ENCODE data around the gene GAS2L3. TPM values are rescaled to one million over a fixed set of nuclear protein-coding genes. Genes with fewer than 3 reads are reported as not detected.

Gene GAS2L3
- total RNA-seq, 4 donors from 2014 or later: 0.95 to 5.5 (median 4.3) TPM

DNA sequence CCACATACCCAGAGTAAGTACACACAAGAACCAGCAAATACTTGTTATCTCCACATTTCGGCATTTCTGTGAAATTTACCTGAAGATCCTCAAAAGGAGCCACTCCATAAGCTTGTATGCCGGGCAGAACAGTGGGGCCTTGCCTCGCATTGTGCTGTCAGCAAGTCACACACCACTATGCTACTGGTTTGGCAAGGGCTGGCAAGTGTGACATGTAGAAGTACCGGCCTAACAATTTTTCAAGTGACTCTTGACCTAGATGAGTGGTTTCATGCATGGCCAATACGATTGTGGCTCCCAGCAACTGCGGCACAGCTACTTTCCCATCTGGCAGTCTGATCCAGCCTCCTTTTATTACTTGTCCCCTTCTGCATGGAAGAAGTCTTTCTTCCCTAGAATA is 69.8 kb downstream of the GAS2L3 start:
- no peak overlapping the region for H3K27ac ChIP-seq
- DNase-seq: no peak
- H3K9me3 ChIP-seq: peaks cover 0 to 5% (median 0%) of the 10 kb centered on the region in 3 donors
- no peaks in the 10 kb centered on the region for H3K4me1 ChIP-seq
- H3K4me3 ChIP-seq: no peak overlapping the region
- no peak for TF ChIP-seq POLR2A (IDR thresholded peaks at IDR 0.05)
- TF ChIP-seq, protein P1, sequence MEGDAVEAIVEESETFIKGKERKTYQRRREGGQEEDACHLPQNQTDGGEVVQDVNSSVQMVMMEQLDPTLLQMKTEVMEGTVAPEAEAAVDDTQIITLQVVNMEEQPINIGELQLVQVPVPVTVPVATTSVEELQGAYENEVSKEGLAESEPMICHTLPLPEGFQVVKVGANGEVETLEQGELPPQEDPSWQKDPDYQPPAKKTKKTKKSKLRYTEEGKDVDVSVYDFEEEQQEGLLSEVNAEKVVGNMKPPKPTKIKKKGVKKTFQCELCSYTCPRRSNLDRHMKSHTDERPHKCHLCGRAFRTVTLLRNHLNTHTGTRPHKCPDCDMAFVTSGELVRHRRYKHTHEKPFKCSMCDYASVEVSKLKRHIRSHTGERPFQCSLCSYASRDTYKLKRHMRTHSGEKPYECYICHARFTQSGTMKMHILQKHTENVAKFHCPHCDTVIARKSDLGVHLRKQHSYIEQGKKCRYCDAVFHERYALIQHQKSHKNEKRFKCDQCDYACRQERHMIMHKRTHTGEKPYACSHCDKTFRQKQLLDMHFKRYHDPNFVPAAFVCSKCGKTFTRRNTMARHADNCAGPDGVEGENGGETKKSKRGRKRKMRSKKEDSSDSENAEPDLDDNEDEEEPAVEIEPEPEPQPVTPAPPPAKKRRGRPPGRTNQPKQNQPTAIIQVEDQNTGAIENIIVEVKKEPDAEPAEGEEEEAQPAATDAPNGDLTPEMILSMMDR (IDR thresholded peaks at IDR 0.05): no peak
- 81 to 88% methylated on average over 5 to 6 of the region's 6 CpGs for WGBS, 2 donors
- H3K36me3 ChIP-seq: no peaks in the 10 kb centered on the region
- H3K27me3 ChIP-seq: no peaks in the 10 kb centered on the region
- intact Hi-C loops (cut with DNase I): no loop called here

- 73 to 92% methylated on average over 5 to 6 of the region's 8 CpGs for WGBS, 2 donors
These were observed 73.4 kb downstream of the GAS2L3 start for GRCh38 chr12:100646896-100647295.

DNA sequence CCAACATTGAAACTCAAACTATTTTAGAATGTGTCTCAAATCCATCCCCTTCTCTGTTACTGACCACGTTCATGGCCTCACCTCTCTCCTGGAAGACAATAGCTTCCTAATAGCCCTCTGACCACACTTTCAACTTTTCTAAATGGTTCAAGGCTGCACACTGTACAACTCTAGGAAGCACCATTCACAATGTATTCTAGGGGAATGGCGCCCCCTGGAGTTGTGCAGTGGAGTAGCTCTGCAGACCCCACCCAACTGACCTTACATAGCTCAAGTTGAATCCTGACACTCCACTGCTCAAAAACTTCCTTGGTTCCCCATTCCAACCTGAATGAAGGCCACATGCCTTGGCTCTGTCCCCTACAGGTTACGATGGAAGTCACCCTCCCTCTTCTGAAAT is 77.6 kb downstream of the GAS2L3 start:
- intact Hi-C loops (cut with DNase I): no loop called here
- 68 to 88% methylated on average over 2 to 3 of the region's 3 CpGs for WGBS, 2 donors
- Histone ChIP-seq H3K36me3 (no peaks in the 10 kb centered on the region), H3K4me1 (no peaks in the 10 kb centered on the region), H3K9me3 (no peaks in the 10 kb centered on the region), H3K27me3 (no peaks in the 10 kb centered on the region), H3K27ac (no peak overlapping the region), H3K4me3 (no peak overlapping the region)
- DNase-seq: no peak
- TF ChIP-seq, protein P1 (IDR thresholded peaks at IDR 0.05): no peak
- TF ChIP-seq POLR2A (IDR thresholded peaks at IDR 0.05): no peak

More at GRCh38 chr12:100646896-100647295, 73.4 kb downstream of the GAS2L3 start:
- DNase-seq: no peak
- intact Hi-C loops (cut with DNase I): no loop called here
- no peaks in the 10 kb centered on the region for H3K4me1 ChIP-seq
- no peaks in the 10 kb centered on the region for H3K27me3 ChIP-seq
- H3K4me3 ChIP-seq: no peak overlapping the region
- no peaks in the 10 kb centered on the region for H3K36me3 ChIP-seq
- no peak for TF ChIP-seq POLR2A (IDR thresholded peaks at IDR 0.05)
- no peak overlapping the region for H3K27ac ChIP-seq
- peaks cover 0 to 5% (median 0%) of the 10 kb centered on the region in 3 donors for H3K9me3 ChIP-seq

GRCh38 chr12:100651694-100652093 is 78.2 kb downstream of the GAS2L3 start:
- no peak for TF ChIP-seq POLR2A (IDR thresholded peaks at IDR 0.05)
- TF ChIP-seq, protein P1 (IDR thresholded peaks at IDR 0.05): no peak
- Histone ChIP-seq H3K27me3 (no peaks in the 10 kb centered on the region), H3K36me3 (no peaks in the 10 kb centered on the region), H3K27ac (no peak overlapping the region), H3K4me1 (no peaks in the 10 kb centered on the region), H3K9me3 (no peaks in the 10 kb centered on the region), H3K4me3 (no peak overlapping the region)
- no peak for DNase-seq
- intact Hi-C loops (cut with DNase I): no loop called here
- WGBS, 2 donors: 63 to 77% methylated on average over 3 to 4 of the region's 4 CpGs

GRCh38 chr12:100652488-100652887 is 79.0 kb downstream of the GAS2L3 start:
- Histone ChIP-seq H3K4me1 (no peaks in the 10 kb centered on the region), H3K9me3 (no peaks in the 10 kb centered on the region), H3K36me3 (no peaks in the 10 kb centered on the region), H3K4me3 (no peak overlapping the region), H3K27me3 (no peaks in the 10 kb centered on the region), H3K27ac (no peak overlapping the region)
- TF ChIP-seq, protein P1 (IDR thresholded peaks at IDR 0.05): no peak
- TF ChIP-seq POLR2A (IDR thresholded peaks at IDR 0.05): no peak
- WGBS, 2 donors: 45 to 70% methylated on average over 3 of the region's 3 CpGs
- no peak for DNase-seq
- intact Hi-C loops (cut with DNase I): no loop called here

GRCh38 chr12:100656141-100656540 is 82.7 kb downstream of the GAS2L3 start:
- intact Hi-C loops (cut with DNase I): no loop called here
- H3K27ac ChIP-seq: no peak overlapping the region
- H3K4me1 ChIP-seq: no peaks in the 10 kb centered on the region
- no peaks in the 10 kb centered on the region for H3K36me3 ChIP-seq
- WGBS, 2 donors: 77 to 94% methylated on average over 4 of the region's 4 CpGs
- DNase-seq: no peak
- no peak overlapping the region for H3K4me3 ChIP-seq
- no peaks in the 10 kb centered on the region for H3K27me3 ChIP-seq
- TF ChIP-seq POLR2A (IDR thresholded peaks at IDR 0.05): no peak
- TF ChIP-seq, protein P1 (IDR thresholded peaks at IDR 0.05): no peak
- H3K9me3 ChIP-seq: no peaks in the 10 kb centered on the region
